ENCODE data around the gene NTPCR. TPM values are rescaled to one million over a fixed set of nuclear protein-coding genes. Genes with fewer than 3 reads are reported as not detected.

The NTPCR gene
- total and polyA plus RNA-seq, 4 donors = 30.8 to 51.6 (median 39.4) TPM

DNA sequence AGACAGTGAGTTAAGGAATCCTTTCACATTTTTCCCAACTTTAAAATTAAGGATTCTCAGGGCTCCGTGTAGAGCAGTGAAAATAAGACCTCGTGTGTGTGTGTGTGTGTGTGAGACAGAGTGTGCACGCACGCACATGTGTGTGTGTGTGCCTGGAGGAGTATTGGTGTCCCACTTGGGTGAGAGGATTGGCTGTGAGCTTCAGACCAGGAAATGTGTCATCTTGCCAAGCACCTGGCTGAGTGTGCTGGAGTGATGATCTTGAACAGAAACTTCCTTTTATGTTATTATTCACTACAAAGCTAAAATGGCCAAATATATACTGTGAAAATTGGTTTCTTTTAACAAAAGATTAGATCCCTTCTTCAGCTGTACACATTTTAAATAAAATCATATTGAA, 35.2 kb upstream of the NTPCR start:
- H3K9ac ChIP-seq (ENCODE audit: insufficient read depth in 1 of 2, low read length in 2 of 2) = no peak overlapping the region
- no peaks in the 10 kb centered on the region for H3K4me1 ChIP-seq (ENCODE audit: control insufficient read depth in 5 of 5, insufficient read depth in 5 of 5, low read length in 5 of 5)
- H3K4me3 ChIP-seq = no peak overlapping the region
- TF ChIP-seq, protein P1, sequence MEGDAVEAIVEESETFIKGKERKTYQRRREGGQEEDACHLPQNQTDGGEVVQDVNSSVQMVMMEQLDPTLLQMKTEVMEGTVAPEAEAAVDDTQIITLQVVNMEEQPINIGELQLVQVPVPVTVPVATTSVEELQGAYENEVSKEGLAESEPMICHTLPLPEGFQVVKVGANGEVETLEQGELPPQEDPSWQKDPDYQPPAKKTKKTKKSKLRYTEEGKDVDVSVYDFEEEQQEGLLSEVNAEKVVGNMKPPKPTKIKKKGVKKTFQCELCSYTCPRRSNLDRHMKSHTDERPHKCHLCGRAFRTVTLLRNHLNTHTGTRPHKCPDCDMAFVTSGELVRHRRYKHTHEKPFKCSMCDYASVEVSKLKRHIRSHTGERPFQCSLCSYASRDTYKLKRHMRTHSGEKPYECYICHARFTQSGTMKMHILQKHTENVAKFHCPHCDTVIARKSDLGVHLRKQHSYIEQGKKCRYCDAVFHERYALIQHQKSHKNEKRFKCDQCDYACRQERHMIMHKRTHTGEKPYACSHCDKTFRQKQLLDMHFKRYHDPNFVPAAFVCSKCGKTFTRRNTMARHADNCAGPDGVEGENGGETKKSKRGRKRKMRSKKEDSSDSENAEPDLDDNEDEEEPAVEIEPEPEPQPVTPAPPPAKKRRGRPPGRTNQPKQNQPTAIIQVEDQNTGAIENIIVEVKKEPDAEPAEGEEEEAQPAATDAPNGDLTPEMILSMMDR (IDR thresholded peaks at IDR 0.05; ENCODE audit: control extremely low read depth, extremely low read depth) = no peak
- no peak overlapping the region for H3K27ac ChIP-seq (ENCODE audit: low read depth in 1 of 2, low read length in 1 of 2)
- ATAC-seq (ENCODE audit: insufficient read depth, low FRiP score) = no peak
- H3K9me3 ChIP-seq (ENCODE audit: control insufficient read depth in 4 of 4, insufficient read depth in 3 of 4, low read length in 3 of 4) = no peaks in the 10 kb centered on the region
- no peak for DNase-seq
- H3K27me3 ChIP-seq (ENCODE audit: control insufficient read depth in 3 of 3, insufficient read depth in 3 of 3, low read length in 2 of 3) = no peaks in the 10 kb centered on the region
- no peaks in the 10 kb centered on the region for H3K36me3 ChIP-seq (ENCODE audit: control insufficient read depth in 4 of 4, insufficient read depth in 4 of 4, low read length in 4 of 4)
- 86 to 93% methylated on average over 4 of the region's 4 CpGs for WGBS, 2 donors

DNA sequence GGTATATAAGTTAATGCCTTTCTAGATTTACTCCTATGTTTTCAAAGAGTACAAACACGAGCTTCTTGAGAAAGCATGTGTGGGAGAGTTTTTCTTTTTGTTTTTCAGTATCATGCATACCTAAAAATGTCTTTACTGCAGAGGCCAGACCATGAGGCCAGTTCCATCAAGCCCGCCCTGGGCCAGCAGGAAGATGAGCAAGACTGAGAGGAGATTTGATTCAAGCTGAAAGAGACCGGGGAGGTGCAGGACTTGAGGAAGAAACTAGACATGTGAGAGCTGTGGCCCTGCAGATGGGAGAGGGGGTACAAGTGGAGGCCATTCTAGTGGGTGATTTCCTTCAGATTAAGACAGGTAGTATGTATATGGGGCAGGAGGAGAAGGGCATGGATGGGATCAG, 33.4 kb upstream of the NTPCR start:
- Histone ChIP-seq H3K9ac (ENCODE audit: insufficient read depth in 1 of 2, low read length in 2 of 2) (no peak overlapping the region), H3K36me3 (ENCODE audit: control insufficient read depth in 4 of 4, insufficient read depth in 4 of 4, low read length in 4 of 4) (no peaks in the 10 kb centered on the region), H3K27ac (ENCODE audit: low read depth in 1 of 2, low read length in 1 of 2) (no peak overlapping the region), H3K9me3 (ENCODE audit: control insufficient read depth in 4 of 4, insufficient read depth in 3 of 4, low read length in 3 of 4) (no peaks in the 10 kb centered on the region), H3K27me3 (ENCODE audit: control insufficient read depth in 3 of 3, insufficient read depth in 3 of 3, low read length in 2 of 3) (no peaks in the 10 kb centered on the region), H3K4me1 (ENCODE audit: control insufficient read depth in 5 of 5, insufficient read depth in 5 of 5, low read length in 5 of 5) (no peaks in the 10 kb centered on the region), H3K4me3 (no peak overlapping the region)
- WGBS, 2 donors = 90 to 92% methylated on average over 3 of the region's 3 CpGs
- DNase-seq (no peak), ATAC-seq (ENCODE audit: insufficient read depth, low FRiP score) (no peak)
- TF ChIP-seq, protein P1 (IDR thresholded peaks at IDR 0.05; ENCODE audit: control extremely low read depth, extremely low read depth) = no peak

GRCh38 chr1:232921381-232921780, 29.0 kb upstream of the NTPCR start:
- TF ChIP-seq, protein P1 (IDR thresholded peaks at IDR 0.05; ENCODE audit: control extremely low read depth, extremely low read depth) = no peak
- Histone ChIP-seq H3K27me3 (ENCODE audit: control insufficient read depth in 3 of 3, insufficient read depth in 3 of 3, low read length in 2 of 3) (no peaks in the 10 kb centered on the region), H3K36me3 (ENCODE audit: control insufficient read depth in 4 of 4, insufficient read depth in 4 of 4, low read length in 4 of 4) (no peaks in the 10 kb centered on the region), H3K4me1 (ENCODE audit: control insufficient read depth in 5 of 5, insufficient read depth in 5 of 5, low read length in 5 of 5) (peaks cover 0 to 3% (median 0%) of the 10 kb centered on the region in 5 donors), H3K4me3 (no peak overlapping the region), H3K27ac (ENCODE audit: low read depth in 1 of 2, low read length in 1 of 2) (no peak overlapping the region), H3K9me3 (ENCODE audit: control insufficient read depth in 4 of 4, insufficient read depth in 3 of 4, low read length in 3 of 4) (no peaks in the 10 kb centered on the region), H3K9ac (ENCODE audit: insufficient read depth in 1 of 2, low read length in 2 of 2) (no peak overlapping the region)
- WGBS, 2 donors = 64 to 66% methylated on average over 2 of the region's 2 CpGs
- DNase-seq = peak in 2 of 3 donors; percentile 17 to 68
- no peak for ATAC-seq (ENCODE audit: insufficient read depth, low FRiP score)

GRCh38 chr1:232922485-232922884, 27.9 kb upstream of the NTPCR start:
- peak in 1 of 3 donors; percentile 21 for DNase-seq
- H3K27ac ChIP-seq (ENCODE audit: low read depth in 1 of 2, low read length in 1 of 2) = no peak overlapping the region
- no peak for ATAC-seq (ENCODE audit: insufficient read depth, low FRiP score)
- H3K4me1 ChIP-seq (ENCODE audit: control insufficient read depth in 5 of 5, insufficient read depth in 5 of 5, low read length in 5 of 5) = peaks cover 0 to 3% (median 0%) of the 10 kb centered on the region in 5 donors
- TF ChIP-seq, protein P1 (IDR thresholded peaks at IDR 0.05; ENCODE audit: control extremely low read depth, extremely low read depth) = no peak
- 83 to 92% methylated on average over 2 of the region's 2 CpGs for WGBS, 2 donors
- H3K36me3 ChIP-seq (ENCODE audit: control insufficient read depth in 4 of 4, insufficient read depth in 4 of 4, low read length in 4 of 4) = no peaks in the 10 kb centered on the region
- H3K27me3 ChIP-seq (ENCODE audit: control insufficient read depth in 3 of 3, insufficient read depth in 3 of 3, low read length in 2 of 3) = no peaks in the 10 kb centered on the region
- H3K9me3 ChIP-seq (ENCODE audit: control insufficient read depth in 4 of 4, insufficient read depth in 3 of 4, low read length in 3 of 4) = no peaks in the 10 kb centered on the region
- H3K9ac ChIP-seq (ENCODE audit: insufficient read depth in 1 of 2, low read length in 2 of 2) = no peak overlapping the region
- no peak overlapping the region for H3K4me3 ChIP-seq

Measured in lung (tissue), 12 donors.